ENCODE data around the gene TGFBI. TPM values are rescaled to one million over a fixed set of nuclear protein-coding genes. Genes with fewer than 3 reads are reported as not detected.

Gene TGFBI
- total and polyA plus RNA-seq, 2 donors (not counting 1 experiment from before 2014, with no cell fraction given) = 398 to 889 TPM

- H3K27me3 ChIP-seq (ENCODE audit: control insufficient read depth, insufficient read depth, low read length) = no peaks in the 10 kb centered on the region
- TF ChIP-seq, protein P1, sequence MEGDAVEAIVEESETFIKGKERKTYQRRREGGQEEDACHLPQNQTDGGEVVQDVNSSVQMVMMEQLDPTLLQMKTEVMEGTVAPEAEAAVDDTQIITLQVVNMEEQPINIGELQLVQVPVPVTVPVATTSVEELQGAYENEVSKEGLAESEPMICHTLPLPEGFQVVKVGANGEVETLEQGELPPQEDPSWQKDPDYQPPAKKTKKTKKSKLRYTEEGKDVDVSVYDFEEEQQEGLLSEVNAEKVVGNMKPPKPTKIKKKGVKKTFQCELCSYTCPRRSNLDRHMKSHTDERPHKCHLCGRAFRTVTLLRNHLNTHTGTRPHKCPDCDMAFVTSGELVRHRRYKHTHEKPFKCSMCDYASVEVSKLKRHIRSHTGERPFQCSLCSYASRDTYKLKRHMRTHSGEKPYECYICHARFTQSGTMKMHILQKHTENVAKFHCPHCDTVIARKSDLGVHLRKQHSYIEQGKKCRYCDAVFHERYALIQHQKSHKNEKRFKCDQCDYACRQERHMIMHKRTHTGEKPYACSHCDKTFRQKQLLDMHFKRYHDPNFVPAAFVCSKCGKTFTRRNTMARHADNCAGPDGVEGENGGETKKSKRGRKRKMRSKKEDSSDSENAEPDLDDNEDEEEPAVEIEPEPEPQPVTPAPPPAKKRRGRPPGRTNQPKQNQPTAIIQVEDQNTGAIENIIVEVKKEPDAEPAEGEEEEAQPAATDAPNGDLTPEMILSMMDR (conservative IDR thresholded peaks at IDR 0.05 in 1 of 2, IDR thresholded peaks at IDR 0.05 in 1 of 2; ENCODE audit: low read depth in 1 of 2, low read length in 2 of 2) = no peak
- no peak for TF ChIP-seq EZH2 (IDR thresholded peaks at IDR 0.05; ENCODE audit: low read length, missing control alignments)
- no peaks in the 10 kb centered on the region for H4K20me1 ChIP-seq (ENCODE audit: control insufficient read depth, extremely low read depth, insufficient read depth, low read length)
- peak overlapping the region; percentile 26 for H3K4me2 ChIP-seq (ENCODE audit: extremely low read depth, insufficient read depth, low read length)
- H3K27ac ChIP-seq (ENCODE audit: insufficient read depth, low read length) = peak overlapping the region; percentile 93
- H3K36me3 ChIP-seq (ENCODE audit: control insufficient read depth, insufficient read depth, low read length) = no peaks in the 10 kb centered on the region
- no peak overlapping the region for H3K9ac ChIP-seq (ENCODE audit: insufficient read depth, low read length)
- no peaks in the 10 kb centered on the region for H3K9me3 ChIP-seq (ENCODE audit: control insufficient read depth, insufficient read depth, low read depth, low read length)
- no peaks in the 10 kb centered on the region for H3K79me2 ChIP-seq (ENCODE audit: control insufficient read depth, insufficient read depth, low read length)
- peak in 1 of 2 donors; percentile 86 for DNase-seq (ENCODE audit: low read depth in 2 of 2)
- no peak overlapping the region for H3K4me3 ChIP-seq (replicated peaks in 1 of 4; ENCODE audit: control extremely low read depth in 1 of 4, insufficient read depth in 1 of 4, low read depth in 3 of 4, low read length in 4 of 4)
- peaks cover 42% of the 10 kb centered on the region for H3K4me1 ChIP-seq (ENCODE audit: control insufficient read depth, extremely low read depth, insufficient read depth, low read length)
- no peak overlapping the region for H2AFZ ChIP-seq (ENCODE audit: low read length)
These were observed 7.8 kb upstream of the TGFBI start for GRCh38 chr5:136021016-136021405.

DNA sequence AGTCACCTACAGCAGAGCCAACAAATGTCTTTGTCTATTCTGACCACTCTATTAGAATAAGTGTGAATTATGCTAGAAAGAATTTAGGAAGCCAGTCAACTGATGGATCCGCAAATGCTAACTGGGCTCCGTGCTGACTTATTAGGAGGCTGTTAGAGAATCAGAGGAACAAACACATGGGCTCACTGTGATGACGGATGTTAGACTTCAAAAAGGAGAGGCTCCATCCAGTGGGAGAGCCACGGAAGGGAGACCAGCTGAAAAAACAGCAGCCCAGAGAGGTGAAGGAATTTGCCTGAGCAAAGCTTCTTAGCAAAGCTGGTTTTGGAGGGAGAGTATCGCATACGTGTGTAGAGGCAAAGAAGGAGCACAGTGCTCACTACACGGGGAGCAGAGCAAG, 5.8 kb upstream of the TGFBI start:
- peak in 1 of 2 donors; percentile 69 for DNase-seq (ENCODE audit: low read depth in 2 of 2)
- Histone ChIP-seq H3K79me2 (ENCODE audit: control insufficient read depth, insufficient read depth, low read length) (no peaks in the 10 kb centered on the region), H3K9me3 (ENCODE audit: control insufficient read depth, insufficient read depth, low read depth, low read length) (no peaks in the 10 kb centered on the region), H3K27me3 (ENCODE audit: control insufficient read depth, insufficient read depth, low read length) (no peaks in the 10 kb centered on the region), H3K4me1 (ENCODE audit: control insufficient read depth, extremely low read depth, insufficient read depth, low read length) (peaks cover 30% of the 10 kb centered on the region), H3K9ac (ENCODE audit: insufficient read depth, low read length) (no peak overlapping the region), H3K36me3 (ENCODE audit: control insufficient read depth, insufficient read depth, low read length) (no peaks in the 10 kb centered on the region), H2AFZ (ENCODE audit: low read length) (no peak overlapping the region), H4K20me1 (ENCODE audit: control insufficient read depth, extremely low read depth, insufficient read depth, low read length) (no peaks in the 10 kb centered on the region), H3K4me2 (ENCODE audit: extremely low read depth, insufficient read depth, low read length) (no peak overlapping the region), H3K4me3 (replicated peaks in 1 of 4; ENCODE audit: control extremely low read depth in 1 of 4, insufficient read depth in 1 of 4, low read depth in 3 of 4, low read length in 4 of 4) (no peak overlapping the region), H3K27ac (ENCODE audit: insufficient read depth, low read length) (no peak overlapping the region)
- no peak for TF ChIP-seq EZH2 (IDR thresholded peaks at IDR 0.05; ENCODE audit: low read length, missing control alignments)
- TF ChIP-seq, protein P1 (conservative IDR thresholded peaks at IDR 0.05 in 1 of 2, IDR thresholded peaks at IDR 0.05 in 1 of 2; ENCODE audit: low read depth in 1 of 2, low read length in 2 of 2) = no peak

DNA sequence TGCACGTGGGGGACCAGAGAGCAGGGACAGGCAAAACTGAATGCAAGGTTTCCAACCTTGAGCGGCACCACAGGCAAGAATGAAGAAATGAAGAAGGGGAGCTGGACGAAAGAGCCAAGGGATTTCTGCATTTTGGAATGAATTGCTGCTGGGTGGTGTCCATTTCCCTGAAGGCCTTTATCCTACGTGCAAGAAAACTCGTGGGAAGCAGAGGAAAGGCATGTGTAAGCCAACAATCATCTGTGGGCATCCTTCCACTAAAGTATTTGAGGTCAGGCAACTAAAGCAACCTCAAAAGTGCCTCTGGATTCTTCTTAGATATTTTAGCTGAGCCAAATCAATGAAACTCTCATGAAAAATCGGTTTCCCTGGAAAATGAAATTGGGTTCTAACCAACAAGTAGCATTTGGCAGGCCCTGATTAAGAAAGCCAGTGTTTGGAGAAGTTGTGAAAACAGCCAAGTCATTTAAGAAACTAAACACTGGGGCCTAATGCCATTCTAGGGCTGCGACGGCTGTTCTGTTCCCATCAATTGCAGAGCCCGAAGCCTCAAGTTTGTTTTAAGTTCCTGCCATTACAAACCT, 4.7 kb upstream of the TGFBI start:
- DNase-seq (ENCODE audit: low read depth in 2 of 2) = peak; percentile 76 to 97
- H3K9ac ChIP-seq (ENCODE audit: insufficient read depth, low read length) = no peak overlapping the region
- no peak overlapping the region for H2AFZ ChIP-seq (ENCODE audit: low read length)
- H3K9me3 ChIP-seq (ENCODE audit: control insufficient read depth, insufficient read depth, low read depth, low read length) = no peaks in the 10 kb centered on the region
- no peak overlapping the region for H3K4me3 ChIP-seq (replicated peaks in 1 of 4; ENCODE audit: control extremely low read depth in 1 of 4, insufficient read depth in 1 of 4, low read depth in 3 of 4, low read length in 4 of 4)
- no peaks in the 10 kb centered on the region for H3K36me3 ChIP-seq (ENCODE audit: control insufficient read depth, insufficient read depth, low read length)
- no peak overlapping the region for H3K4me2 ChIP-seq (ENCODE audit: extremely low read depth, insufficient read depth, low read length)
- H4K20me1 ChIP-seq (ENCODE audit: control insufficient read depth, extremely low read depth, insufficient read depth, low read length) = no peaks in the 10 kb centered on the region
- H3K79me2 ChIP-seq (ENCODE audit: control insufficient read depth, insufficient read depth, low read length) = no peaks in the 10 kb centered on the region
- H3K27me3 ChIP-seq (ENCODE audit: control insufficient read depth, insufficient read depth, low read length) = no peaks in the 10 kb centered on the region
- H3K27ac ChIP-seq (ENCODE audit: insufficient read depth, low read length) = no peak overlapping the region
- H3K4me1 ChIP-seq (ENCODE audit: control insufficient read depth, extremely low read depth, insufficient read depth, low read length) = peaks cover 27% of the 10 kb centered on the region
- TF ChIP-seq, protein P1 (conservative IDR thresholded peaks at IDR 0.05 in 1 of 2, IDR thresholded peaks at IDR 0.05 in 1 of 2; ENCODE audit: low read depth in 1 of 2, low read length in 2 of 2) = no peak
- no peak for TF ChIP-seq EZH2 (IDR thresholded peaks at IDR 0.05; ENCODE audit: low read length, missing control alignments)

All from fibroblast of lung (primary cell).